ENCODE results near the gene CYP2E1. TPM values are rescaled to one million over a fixed set of nuclear protein-coding genes. Genes with fewer than 3 reads are reported as not detected.
"Not testable (repeated sequence)": the region's sequence is repeated elsewhere in the genome, so short reads cannot be mapped to it uniquely, and the experiment has no call there.

The CYP2E1 gene
- total RNA-seq, 1 donor from 2014 or later: 4.7 TPM

- not testable (repeated sequence) for DNase-seq (ENCODE audit: low spot score)
Measured at GRCh38 chr10:133572055-133572454, 44.9 kb downstream of the CYP2E1 start.

GRCh38 chr10:133573460-133573859 lies 46.3 kb downstream of the CYP2E1 start:
- not testable (repeated sequence) for DNase-seq (ENCODE audit: low spot score)

- not testable (repeated sequence) for DNase-seq (ENCODE audit: low spot score)
Measured at GRCh38 chr10:133577037-133577436, 49.9 kb downstream of the CYP2E1 start.

Other genes starting within 250 kb of the CYP2E1 start
- gene TUBGCP2, start 218.5 kb upstream of the CYP2E1 start, total RNA-seq: 56.9 TPM
- 35.9 TPM for gene ZNF511, start 218.4 kb upstream of the CYP2E1 start, total RNA-seq
- gene CALY, start 190.5 kb upstream of the CYP2E1 start, total RNA-seq: 0.92 TPM
- gene PRAP1, start 180.0 kb upstream of the CYP2E1 start, total RNA-seq: 4.8 TPM
- gene FUOM, start 169.3 kb upstream of the CYP2E1 start, total RNA-seq: 13.0 TPM
- gene ECHS1, start 154.0 kb upstream of the CYP2E1 start, total RNA-seq: 122 TPM
- 9.4 TPM for gene PAOX, start 148.1 kb upstream of the CYP2E1 start, total RNA-seq
- gene MTG1, start 133.2 kb upstream of the CYP2E1 start, total RNA-seq: 50.6 TPM
- not detected for gene SPRN, start 102.7 kb upstream of the CYP2E1 start, total RNA-seq
- gene SCART1, start 73.4 kb upstream of the CYP2E1 start, total RNA-seq: 3.6 TPM
- gene SYCE1, start 38.2 kb downstream of the CYP2E1 start, total RNA-seq: 3.3 TPM
- not detected for gene FRG2B, start 99.4 kb downstream of the CYP2E1 start, total RNA-seq

Measured in mucosa of gallbladder (tissue), 1 donor.